ENCODE measurements around the gene ACY1.

DNA sequence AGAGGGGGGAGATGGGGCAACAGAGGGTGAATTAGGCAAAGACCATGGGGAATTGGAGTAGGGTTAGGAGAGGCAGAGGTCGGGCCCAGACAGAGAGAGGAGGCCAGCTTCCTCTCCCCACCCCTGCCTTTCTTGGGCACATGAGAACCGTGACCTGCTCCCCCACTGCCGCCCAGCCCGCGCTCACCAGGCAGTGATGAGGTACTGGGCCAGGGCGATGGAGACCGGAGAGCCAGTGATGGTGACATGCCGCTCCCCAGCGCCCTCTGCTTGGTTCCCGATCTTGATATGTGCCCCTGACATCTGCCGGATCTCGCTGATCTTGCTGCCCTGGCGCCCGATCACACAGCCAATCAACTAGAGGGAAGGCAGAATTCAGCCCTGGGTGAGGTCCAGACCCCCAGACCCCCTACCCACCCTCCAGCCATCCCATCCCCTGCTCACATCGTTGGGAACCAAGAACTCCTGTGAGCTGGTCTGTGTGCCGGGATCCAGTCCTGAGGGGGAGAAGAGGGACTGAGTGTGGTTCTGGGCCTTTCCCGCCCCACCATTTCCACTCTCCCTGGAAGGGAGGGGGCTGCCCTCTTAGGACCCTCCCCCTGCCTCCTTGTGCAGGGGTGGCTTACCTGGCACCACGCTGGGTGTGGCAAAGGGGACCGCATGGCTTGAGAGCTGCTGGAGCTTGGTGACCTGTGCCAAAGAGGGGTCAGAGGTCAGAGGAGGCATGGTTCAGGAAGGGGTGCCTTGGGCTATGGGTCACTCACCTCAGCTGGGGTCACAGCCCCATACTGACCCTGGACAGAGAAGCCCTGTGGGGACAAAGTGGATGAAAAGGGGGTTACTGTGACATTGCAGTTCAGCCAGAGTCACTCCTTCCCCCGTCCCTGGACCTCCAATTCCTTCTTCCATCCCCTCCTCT, 24.5 kb upstream of the ACY1 start:
- TF ChIP-seq EZH2phosphoT487 (IDR thresholded peaks at IDR 0.05; ENCODE audit: borderline replicate concordance, low read depth, low read length) (no peak), CTCF (conservative IDR thresholded peaks at IDR 0.05; ENCODE audit: low read length) (no peak)

Measured in OCI-LY7 (cell line).